Effector memory CD4-positive, alpha-beta T cell (primary cell): ENCODE data around the gene SEPHS1.
"Not testable (repeated sequence)": the region's sequence is repeated elsewhere in the genome, so short reads cannot be mapped to it uniquely, and the experiment has no call there.

Experiments
- DNase-seq, 3 donors: peaks; one replicate each; pipeline ENCODE4 v3.0.0-alpha.2; 2020
- H3K27ac ChIP-seq: 2 replicates; pipeline ENCODE4 v1.7.0; 2013; ENCODE audit warnings: mild to moderate bottlenecking, low read length, moderate library complexity; ENCODE audit not compliant: insufficient read depth, poor library complexity, severe bottlenecking
- H3K27me3 ChIP-seq: replicated peaks from 2 replicates; pipeline ENCODE4 v1.7.0; 2013; ENCODE audit warnings: mild to moderate bottlenecking, low read length; ENCODE audit not compliant: insufficient read depth, control insufficient read depth, poor library complexity, severe bottlenecking
- H3K36me3 ChIP-seq: 2 replicates; pipeline ENCODE4 v1.7.0; 2013; ENCODE audit warnings: mild to moderate bottlenecking, low read length, moderate library complexity; ENCODE audit not compliant: control insufficient read depth, insufficient read depth
- H3K4me1 ChIP-seq: 2 replicates; pipeline ENCODE4 v1.7.0; 2013; ENCODE audit warnings: low read length, mild to moderate bottlenecking; ENCODE audit not compliant: control insufficient read depth, insufficient read depth, poor library complexity, severe bottlenecking
- H3K4me3 ChIP-seq: 2 replicates; pipeline ENCODE4 v1.7.0; 2013; ENCODE audit warnings: low read length, low read depth, mild to moderate bottlenecking; ENCODE audit not compliant: insufficient read depth, poor library complexity, severe bottlenecking
- H3K9me3 ChIP-seq: 2 replicates; pipeline ENCODE4 v1.7.0; 2013; ENCODE audit warnings: mild to moderate bottlenecking, low read length, moderate library complexity; ENCODE audit not compliant: control insufficient read depth

The SEPHS1 gene

DNA sequence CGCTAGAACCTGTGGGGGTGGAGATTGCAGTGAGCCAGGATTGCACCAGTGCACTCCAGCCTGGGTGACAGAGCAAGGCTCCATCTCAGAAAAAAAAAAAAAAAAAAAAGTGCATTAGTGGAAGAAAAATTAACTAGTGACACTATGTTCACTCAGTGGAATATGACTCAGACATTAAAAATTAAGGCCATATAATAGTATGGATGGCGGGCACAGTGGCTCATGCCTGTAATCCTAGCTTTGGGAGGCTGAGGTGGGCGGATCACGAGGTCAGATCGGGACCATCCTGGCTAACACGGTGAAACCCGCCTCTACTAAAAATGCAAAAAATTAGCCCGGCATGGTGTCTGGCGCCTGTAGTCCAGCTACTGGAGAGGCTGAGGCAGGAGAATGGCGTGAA, 51.6 kb downstream of the SEPHS1 start:
- H3K27me3 ChIP-seq, result no peaks in the 10 kb centered on the region

DNA sequence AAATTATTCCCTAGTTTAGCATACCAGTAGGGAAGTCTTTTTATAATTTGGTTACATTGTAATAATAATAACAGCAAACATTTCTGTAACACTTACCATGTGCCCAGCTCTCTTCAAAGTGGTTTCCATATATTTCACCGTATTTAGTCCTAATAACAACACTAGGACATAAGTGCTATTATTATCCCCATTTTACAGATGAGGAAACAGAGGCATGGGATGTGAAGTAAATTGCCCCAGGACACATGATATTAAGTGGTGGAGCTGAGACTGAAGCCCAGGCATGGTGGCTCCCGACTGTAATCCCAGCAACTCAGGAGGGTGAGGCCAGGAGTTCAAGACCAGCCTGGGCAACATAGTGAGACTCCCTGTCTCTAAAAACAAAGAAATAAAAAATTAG, 53.3 kb downstream of the SEPHS1 start:
- Histone ChIP-seq H3K9me3 (no peaks in the 10 kb centered on the region), H3K27ac (no peak overlapping the region), H3K4me1 (no peaks in the 10 kb centered on the region), H3K36me3 (no peaks in the 10 kb centered on the region), H3K27me3 (no peaks in the 10 kb centered on the region), H3K4me3 (no peak overlapping the region)
- DNase-seq, result no peak

More for the DNA sequence above, 51.6 kb downstream of the SEPHS1 start:
- peaks cover 10% of the 10 kb centered on the region for H3K4me1 ChIP-seq
- no peak overlapping the region for H3K27ac ChIP-seq
- no peak for DNase-seq
- H3K9me3 ChIP-seq, result no peaks in the 10 kb centered on the region
- no peak overlapping the region for H3K4me3 ChIP-seq
- no peaks in the 10 kb centered on the region for H3K36me3 ChIP-seq

- DNase-seq, result no peak
- Histone ChIP-seq H3K27ac (no peak overlapping the region), H3K27me3 (no peaks in the 10 kb centered on the region), H3K9me3 (no peaks in the 10 kb centered on the region), H3K36me3 (no peaks in the 10 kb centered on the region), H3K4me3 (no peak overlapping the region), H3K4me1 (no peaks in the 10 kb centered on the region)
Measured at GRCh38 chr10:13291821-13292773, 56.0 kb downstream of the SEPHS1 start.

GRCh38 chr10:13291061-13291460, 57.0 kb downstream of the SEPHS1 start:
- DNase-seq, result no peak
- Histone ChIP-seq H3K4me3 (no peak overlapping the region), H3K27ac (no peak overlapping the region)

GRCh38 chr10:13284050-13284449, 64.0 kb downstream of the SEPHS1 start:
- Histone ChIP-seq H3K4me1 (no peaks in the 10 kb centered on the region), H3K27ac (no peak overlapping the region), H3K36me3 (peaks cover 3% of the 10 kb centered on the region), H3K27me3 (no peaks in the 10 kb centered on the region), H3K9me3 (no peaks in the 10 kb centered on the region), H3K4me3 (no peak overlapping the region)
- no peak for DNase-seq

More at GRCh38 chr10:13291061-13291460, 57.0 kb downstream of the SEPHS1 start:
- no peaks in the 10 kb centered on the region for H3K27me3 ChIP-seq
- H3K9me3 ChIP-seq, result no peaks in the 10 kb centered on the region
- no peaks in the 10 kb centered on the region for H3K4me1 ChIP-seq
- H3K36me3 ChIP-seq, result no peaks in the 10 kb centered on the region

- H3K4me1 ChIP-seq, H3K9me3 ChIP-seq, DNase-seq, H3K4me3 ChIP-seq, H3K36me3 ChIP-seq, H3K27ac ChIP-seq, H3K27me3 ChIP-seq: not testable (repeated sequence)
Measured at GRCh38 chr10:13282348-13282747, 65.7 kb downstream of the SEPHS1 start.

DNA sequence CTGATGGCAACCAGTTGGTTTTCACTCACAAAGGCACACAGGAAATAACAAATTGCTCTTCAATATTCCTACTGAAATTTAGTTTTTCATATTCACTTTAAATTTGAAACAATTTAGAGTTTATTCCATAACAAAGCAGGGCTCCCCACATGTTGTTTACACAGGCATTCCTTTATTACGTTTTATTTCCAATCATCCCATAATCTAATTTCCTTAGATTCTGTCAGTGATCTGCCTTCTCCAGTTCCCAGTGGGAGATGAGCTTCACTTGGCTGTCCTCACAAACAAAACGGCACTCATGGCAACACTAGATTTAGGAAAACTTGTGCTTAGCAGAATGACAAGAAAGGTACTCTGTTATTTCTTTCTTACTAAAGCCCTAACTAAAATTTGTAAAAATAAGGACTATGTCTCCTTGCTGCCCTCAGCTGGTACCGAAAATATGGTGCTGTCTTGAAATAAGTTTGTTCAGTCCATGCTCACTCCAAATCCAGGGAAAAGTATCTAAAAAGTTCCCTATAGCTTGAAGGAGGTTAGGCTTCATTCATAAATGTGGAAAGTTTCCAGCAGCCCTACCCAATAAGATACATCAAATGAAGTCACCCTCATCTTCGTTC, 71.2 kb downstream of the SEPHS1 start:
- no peak for DNase-seq
- H3K27ac ChIP-seq, result no peak overlapping the region
- no peaks in the 10 kb centered on the region for H3K27me3 ChIP-seq
- no peaks in the 10 kb centered on the region for H3K9me3 ChIP-seq
- no peak overlapping the region for H3K4me3 ChIP-seq
- peaks cover 3% of the 10 kb centered on the region for H3K36me3 ChIP-seq
- H3K4me1 ChIP-seq, result no peaks in the 10 kb centered on the region

DNA sequence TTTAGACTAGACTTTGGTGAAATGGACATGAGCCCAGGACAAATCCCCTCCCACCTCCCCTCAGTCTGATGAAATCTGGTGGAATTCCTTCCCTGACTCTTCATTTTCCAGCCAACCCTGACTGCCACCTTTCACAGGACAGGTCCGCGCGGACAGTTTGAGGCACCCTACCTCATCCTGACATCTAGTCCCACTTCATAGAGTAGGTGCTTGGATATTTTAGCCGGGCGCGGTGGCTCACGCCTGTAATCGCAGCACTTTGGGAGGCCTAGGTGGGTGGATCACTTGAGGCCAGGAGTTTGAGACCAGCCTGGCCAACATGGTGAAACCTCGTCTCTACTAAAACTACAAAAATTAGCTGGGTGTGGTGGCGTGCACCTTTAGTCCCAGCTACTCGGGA, 71.9 kb downstream of the SEPHS1 start:
- not testable (repeated sequence) for H3K9me3 ChIP-seq, H3K4me1 ChIP-seq, H3K27me3 ChIP-seq, H3K4me3 ChIP-seq, DNase-seq, H3K36me3 ChIP-seq, H3K27ac ChIP-seq

DNA sequence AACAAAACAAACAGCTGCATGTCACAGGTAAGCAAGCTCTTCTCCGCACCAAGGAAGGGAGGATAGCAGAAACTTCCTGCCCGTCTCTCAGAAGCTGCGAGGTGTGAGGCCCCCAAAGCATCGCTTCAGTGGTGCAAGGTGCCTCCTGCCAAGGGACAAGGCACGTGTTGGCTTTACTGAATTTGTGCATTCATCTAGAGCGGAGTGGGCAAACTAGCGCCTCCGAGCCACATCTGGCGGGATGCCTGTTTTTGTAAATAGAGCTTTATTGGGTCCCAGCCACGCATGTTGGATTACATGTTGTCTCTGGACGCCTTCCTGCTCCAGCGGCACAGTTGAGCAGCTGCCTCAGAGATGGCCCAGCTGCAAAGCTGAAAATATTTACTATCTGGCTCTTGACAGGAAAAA, 75.9 kb downstream of the SEPHS1 start:
- no peak overlapping the region for H3K4me3 ChIP-seq
- no peaks in the 10 kb centered on the region for H3K9me3 ChIP-seq
- DNase-seq, result no peak
- no peaks in the 10 kb centered on the region for H3K27me3 ChIP-seq
- no peaks in the 10 kb centered on the region for H3K36me3 ChIP-seq
- H3K4me1 ChIP-seq, result no peaks in the 10 kb centered on the region
- H3K27ac ChIP-seq, result no peak overlapping the region

GRCh38 chr10:13271552-13272163, 76.4 kb downstream of the SEPHS1 start:
- Histone ChIP-seq H3K4me3 (no peak overlapping the region), H3K4me1 (no peaks in the 10 kb centered on the region)
- peak; percentile 21 to 48 (median 27) for DNase-seq

More at GRCh38 chr10:13271552-13272163, 76.4 kb downstream of the SEPHS1 start:
- no peaks in the 10 kb centered on the region for H3K9me3 ChIP-seq
- no peak overlapping the region for H3K27ac ChIP-seq
- no peaks in the 10 kb centered on the region for H3K36me3 ChIP-seq
- no peaks in the 10 kb centered on the region for H3K27me3 ChIP-seq
